Chondrocyte (in vitro differentiated cells): ENCODE data around the gene PPFIBP1. TPM values are rescaled to one million over a fixed set of nuclear protein-coding genes. Genes with fewer than 3 reads are reported as not detected.
A peak's percentile ranks its signal among the peaks of the same experiment; 100 is the strongest.

ENCODE experiments used
- DNase-seq: peaks from one replicate; pipeline ENCODE4 v3.0.0; 2021; ENCODE audit warnings: mixed read lengths, low spot score
- H3K27ac Mint-ChIP-seq: one replicate; pipeline ENCODE4 v1.8.0; 2021; ENCODE audit warnings: mild to moderate bottlenecking, moderate library complexity, mixed read lengths; ENCODE audit not compliant: unreplicated experiment
- H3K27me3 Mint-ChIP-seq: 2 replicates; pipeline ENCODE4 v1.8.0; 2021; ENCODE audit warnings: low read depth, mixed read lengths
- H3K36me3 Mint-ChIP-seq: 2 replicates; pipeline ENCODE4 v1.8.0; 2021; ENCODE audit warnings: low read depth, mixed read lengths
- H3K4me1 Mint-ChIP-seq: 2 replicates; pipeline ENCODE4 v1.8.0; 2021; ENCODE audit warnings: low read depth, mild to moderate bottlenecking, mixed read lengths
- H3K4me3 Mint-ChIP-seq: one replicate; pipeline ENCODE4 v1.8.0; 2021; ENCODE audit warnings: mild to moderate bottlenecking, moderate library complexity, mixed read lengths; ENCODE audit not compliant: unreplicated experiment
- H3K9me3 Mint-ChIP-seq: 2 replicates; pipeline ENCODE4 v1.8.0; 2021; ENCODE audit warnings: low read depth, mixed read lengths
- CTCF ChIP-seq: fragments of 200-600 bp; sonication (generic); IDR thresholded peaks from 2 replicates; pipeline ENCODE4 v1.5.0; 2021; ENCODE audit warnings: antibody characterized with exemption, mild to moderate bottlenecking, moderate library complexity
- total RNA-seq: library from RNA; stranded (reverse); gene quantifications from 3 replicates; pipeline ENCODE4 v1.2.1, GENCODE V29; 2021

Gene PPFIBP1
- total RNA-seq, 1 donor from 2014 or later, result 85.0 TPM

- H3K27me3 Mint-ChIP-seq, result no peaks in the 10 kb centered on the region
- no peak for DNase-seq
- H3K4me3 Mint-ChIP-seq, result no peak overlapping the region
- H3K27ac Mint-ChIP-seq, result peak overlapping the region; percentile 50
- H3K4me1 Mint-ChIP-seq, result peaks cover 74% of the 10 kb centered on the region
- no peaks in the 10 kb centered on the region for H3K36me3 Mint-ChIP-seq
- no peak for TF ChIP-seq CTCF
- H3K9me3 Mint-ChIP-seq, result no peaks in the 10 kb centered on the region
Measured at GRCh38 chr12:27555925-27556778, 32.1 kb downstream of the PPFIBP1 start.

- TF ChIP-seq CTCF, result no peak
- H3K4me1 Mint-ChIP-seq, result peaks cover 59% of the 10 kb centered on the region
- no peak for DNase-seq
- no peaks in the 10 kb centered on the region for H3K36me3 Mint-ChIP-seq
- H3K27me3 Mint-ChIP-seq, result no peaks in the 10 kb centered on the region
- no peak overlapping the region for H3K4me3 Mint-ChIP-seq
- H3K27ac Mint-ChIP-seq, result no peak overlapping the region
- H3K9me3 Mint-ChIP-seq, result no peaks in the 10 kb centered on the region
Measured at GRCh38 chr12:27560126-27560525, 36.1 kb downstream of the PPFIBP1 start.

- Mint-ChIP-seq H3K27ac (peak overlapping the region; percentile 76), H3K4me1 (peaks cover 49% of the 10 kb centered on the region), H3K4me3 (no peak overlapping the region), H3K27me3 (no peaks in the 10 kb centered on the region), H3K36me3 (no peaks in the 10 kb centered on the region), H3K9me3 (no peaks in the 10 kb centered on the region)
- DNase-seq, result no peak
- no peak for TF ChIP-seq CTCF
Measured at GRCh38 chr12:27561535-27562350, 37.7 kb downstream of the PPFIBP1 start.

GRCh38 chr12:27564612-27565213, 40.7 kb downstream of the PPFIBP1 start:
- Mint-ChIP-seq H3K4me3 (no peak overlapping the region), H3K4me1 (peaks cover 31% of the 10 kb centered on the region)
- no peak for TF ChIP-seq CTCF

GRCh38 chr12:27566159-27566558, 42.2 kb downstream of the PPFIBP1 start:
- Mint-ChIP-seq H3K27me3 (no peaks in the 10 kb centered on the region), H3K9me3 (no peaks in the 10 kb centered on the region), H3K4me3 (no peak overlapping the region), H3K4me1 (peaks cover 20% of the 10 kb centered on the region), H3K36me3 (peaks cover 2% of the 10 kb centered on the region), H3K27ac (no peak overlapping the region)
- DNase-seq, result no peak
- peak; percentile 39 for TF ChIP-seq CTCF

More at GRCh38 chr12:27564612-27565213, 40.7 kb downstream of the PPFIBP1 start:
- peaks cover 2% of the 10 kb centered on the region for H3K36me3 Mint-ChIP-seq
- no peaks in the 10 kb centered on the region for H3K9me3 Mint-ChIP-seq
- no peaks in the 10 kb centered on the region for H3K27me3 Mint-ChIP-seq
- peak overlapping the region; percentile 23 for H3K27ac Mint-ChIP-seq
- DNase-seq, result no peak
